Bronchial epithelial cell (primary cell): ENCODE results near the gene ITPRIPL2. TPM values are rescaled to one million over a fixed set of nuclear protein-coding genes. Genes with fewer than 3 reads are reported as not detected.

Experiments used
- DNase-seq: peaks from one replicate; pipeline ENCODE4 v3.0.0-alpha.2; 2010; ENCODE audit warnings: low read depth
- FAIRE-seq: peaks from 2 replicates; lab custom pipeline; 2011; peaks lifted over from hg19 to GRCh38; lab: Jason Lieb, UNC
- H3K27me3 ChIP-seq: 2 replicates; pipeline ENCODE4 v1.5.1; 2011; ENCODE audit warnings: low read length; ENCODE audit not compliant: control insufficient read depth, insufficient read depth
- H3K36me3 ChIP-seq: 2 replicates; pipeline ENCODE4 v1.5.1; 2011; ENCODE audit warnings: low read length; ENCODE audit not compliant: control insufficient read depth, insufficient read depth
- H3K4me3 ChIP-seq: 2 replicates; pipeline ENCODE4 v1.5.1; 2011; ENCODE audit warnings: mild to moderate bottlenecking, low read depth, low read length, control low read depth
- CTCF ChIP-seq: IDR thresholded peaks from 2 replicates; pipeline ENCODE4 v1.5.1; 2011; ENCODE audit warnings: mild to moderate bottlenecking, moderate library complexity, low read length, control low read depth, inconsistent platforms; ENCODE audit not compliant: insufficient read depth, severe bottlenecking
- total RNA-seq: library from RNA; depleted of rRNA; stranded (reverse); fragments of >200 nt; gene quantifications from 2 replicates; pipeline ENCODE4 v1.2.1, GENCODE V29; 2014

ITPRIPL2 gene
- total RNA-seq, 1 donor from 2014 or later: 18.7 TPM

GRCh38 chr16:19110537-19111360, 3.0 kb upstream of the ITPRIPL2 start:
- H3K36me3 ChIP-seq: peaks cover 10% of the 10 kb centered on the region
- DNase-seq (no peak), FAIRE-seq (no peak)
- H3K27me3 ChIP-seq: no peaks in the 10 kb centered on the region
- H3K4me3 ChIP-seq: no peak overlapping the region
- no peak for TF ChIP-seq CTCF

- H3K27me3 ChIP-seq: no peaks in the 10 kb centered on the region
- FAIRE-seq (no peak), DNase-seq (no peak)
- no peak overlapping the region for H3K4me3 ChIP-seq
- TF ChIP-seq CTCF: no peak
- H3K36me3 ChIP-seq: peaks cover 12% of the 10 kb centered on the region
These were observed 1.7 kb upstream of the ITPRIPL2 start for GRCh38 chr16:19112099-19112407.

- Histone ChIP-seq H3K27me3 (no peaks in the 10 kb centered on the region), H3K4me3 (peak overlapping the region; percentile 51), H3K36me3 (peaks cover 12% of the 10 kb centered on the region)
- DNase-seq: peak; percentile 15
- no peak for FAIRE-seq
- peak; percentile 17 for TF ChIP-seq CTCF
These were observed 789 bp downstream of the ITPRIPL2 start for GRCh38 chr16:19114359-19115147.

- FAIRE-seq (no peak), DNase-seq (no peak)
- H3K36me3 ChIP-seq: peaks cover 12% of the 10 kb centered on the region
- H3K4me3 ChIP-seq: peak overlapping the region; percentile 51
- no peaks in the 10 kb centered on the region for H3K27me3 ChIP-seq
- no peak for TF ChIP-seq CTCF
These were observed 1.6 kb downstream of the ITPRIPL2 start for GRCh38 chr16:19115148-19116021.

GRCh38 chr16:19116711-19117449, 3.1 kb downstream of the ITPRIPL2 start:
- Histone ChIP-seq H3K4me3 (no peak overlapping the region), H3K27me3 (no peaks in the 10 kb centered on the region), H3K36me3 (peaks cover 12% of the 10 kb centered on the region)
- DNase-seq (peak; percentile 76), FAIRE-seq (no peak)
- no peak for TF ChIP-seq CTCF
